HG02870 (cell line): ENCODE data around the gene ROR1.

Experiments used
- ATAC-seq: cut with Tn5 transposase; IDR thresholded peaks from one replicate; pipeline ENCODE4 v1.9.1; 2021; ENCODE audit warnings: mild to moderate bottlenecking, moderate library complexity; ENCODE audit not compliant: unreplicated experiment

The ROR1 gene

DNA sequence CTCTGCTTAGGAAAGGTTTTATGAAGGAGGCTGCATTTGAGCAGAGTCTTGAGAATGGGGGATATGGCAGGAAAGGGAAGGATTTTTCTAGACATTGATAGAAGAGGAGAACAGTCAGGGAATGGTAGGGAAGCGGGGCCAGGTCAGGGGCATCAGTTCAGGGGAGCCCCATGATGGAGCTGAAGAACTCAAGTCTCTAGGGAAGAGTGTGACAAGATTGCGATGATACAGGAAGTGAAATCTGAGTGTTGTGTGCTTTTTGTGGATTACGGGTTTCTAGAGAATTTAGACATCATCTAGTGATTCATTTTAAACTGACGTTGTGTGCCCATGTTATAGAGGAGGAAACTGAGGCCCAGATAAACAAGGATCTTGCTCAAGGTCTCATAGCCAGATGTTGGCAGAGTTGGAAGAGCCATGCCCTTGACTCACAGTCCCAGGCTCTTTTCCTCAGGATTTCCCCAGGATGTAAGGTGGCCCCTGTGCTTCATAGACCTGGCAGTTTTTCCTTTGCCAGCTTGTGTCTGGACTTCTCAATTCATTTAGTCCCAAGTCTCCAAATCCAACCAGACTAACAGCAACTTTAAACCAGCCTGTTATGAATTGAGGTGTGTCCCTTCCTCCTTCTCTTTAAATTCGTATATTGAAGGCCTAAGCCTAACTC, 130.3 kb downstream of the ROR1 start:
- no peak for ATAC-seq

- no peak for ATAC-seq
These were observed 131.0 kb downstream of the ROR1 start for GRCh38 chr1:63904826-63905225.

DNA sequence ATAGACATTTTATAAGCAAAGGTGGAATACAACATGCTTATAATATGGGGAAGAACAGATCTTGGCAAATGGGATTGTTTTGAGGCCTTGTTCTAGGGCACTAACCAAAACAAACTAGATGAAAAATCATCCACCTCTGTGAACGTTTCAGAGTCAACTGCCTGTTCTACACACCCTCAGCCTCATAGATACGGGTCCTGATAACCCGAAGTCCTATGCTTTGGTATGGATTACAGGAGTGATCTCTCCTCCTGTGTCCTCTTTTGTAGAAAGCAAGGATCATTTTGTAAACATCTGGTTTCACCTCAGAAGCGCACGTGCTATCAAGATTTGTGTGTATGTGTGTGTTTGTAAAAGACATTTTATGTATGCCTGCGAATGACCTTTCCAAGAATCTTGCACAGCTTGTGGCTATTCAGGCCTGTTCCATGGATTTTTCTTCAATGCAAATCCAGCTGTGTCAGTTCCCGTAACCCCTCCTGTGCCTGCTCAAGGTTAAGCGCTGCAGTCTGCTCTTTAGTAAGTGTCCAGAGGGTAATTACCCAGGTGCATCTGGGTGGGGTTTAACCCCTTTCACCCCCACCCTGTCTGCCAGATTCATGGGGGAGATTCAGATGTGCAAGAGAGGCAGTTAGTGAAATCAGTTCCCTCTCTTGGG, 132.4 kb downstream of the ROR1 start:
- ATAC-seq = no peak

GRCh38 chr1:63907051-63907450, 133.2 kb downstream of the ROR1 start:
- ATAC-seq = no peak

GRCh38 chr1:63908016-63908415, 134.2 kb downstream of the ROR1 start:
- no peak for ATAC-seq

GRCh38 chr1:63909526-63909925, 135.7 kb downstream of the ROR1 start:
- no peak for ATAC-seq

DNA sequence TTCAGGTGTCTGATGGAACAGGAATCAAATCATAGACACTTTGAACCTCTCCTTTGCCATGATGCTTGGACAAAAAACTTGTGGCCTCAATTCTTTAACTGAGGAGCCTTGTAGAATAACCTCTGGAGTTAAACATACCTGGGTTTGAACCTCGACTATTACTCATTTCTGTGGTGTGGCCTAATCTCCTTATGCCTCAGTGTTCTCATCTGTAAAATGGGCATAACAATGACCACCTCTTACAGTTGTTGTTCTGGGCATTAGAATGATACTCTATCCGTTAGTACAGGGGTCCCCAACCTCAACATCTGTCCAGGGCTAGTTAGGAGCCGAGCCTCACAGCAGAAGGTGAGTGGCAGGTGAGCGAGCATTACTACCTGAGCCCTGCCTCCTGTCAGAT, 137.2 kb downstream of the ROR1 start:
- no peak for ATAC-seq

GRCh38 chr1:63912643-63913042, 138.8 kb downstream of the ROR1 start:
- ATAC-seq = no peak

DNA sequence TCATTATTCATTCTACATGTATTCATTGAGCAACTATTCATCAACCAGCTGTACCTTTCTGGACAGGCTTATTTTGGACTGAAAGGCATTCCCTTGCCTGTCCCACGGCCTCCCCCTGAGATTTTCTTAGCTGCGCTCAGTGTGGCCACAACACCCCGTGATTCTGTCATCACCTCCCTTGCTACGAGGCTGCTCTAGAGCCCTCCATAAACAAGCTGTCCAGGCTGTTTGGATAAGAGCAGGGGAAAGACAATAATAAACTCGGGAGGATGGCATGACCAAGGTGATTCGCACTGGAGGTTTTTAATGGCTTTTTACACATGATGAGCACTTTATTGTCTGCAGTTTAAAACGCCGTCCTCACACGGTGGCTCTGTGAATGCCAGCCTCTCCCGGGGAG, 139.7 kb downstream of the ROR1 start:
- ATAC-seq = no peak

DNA sequence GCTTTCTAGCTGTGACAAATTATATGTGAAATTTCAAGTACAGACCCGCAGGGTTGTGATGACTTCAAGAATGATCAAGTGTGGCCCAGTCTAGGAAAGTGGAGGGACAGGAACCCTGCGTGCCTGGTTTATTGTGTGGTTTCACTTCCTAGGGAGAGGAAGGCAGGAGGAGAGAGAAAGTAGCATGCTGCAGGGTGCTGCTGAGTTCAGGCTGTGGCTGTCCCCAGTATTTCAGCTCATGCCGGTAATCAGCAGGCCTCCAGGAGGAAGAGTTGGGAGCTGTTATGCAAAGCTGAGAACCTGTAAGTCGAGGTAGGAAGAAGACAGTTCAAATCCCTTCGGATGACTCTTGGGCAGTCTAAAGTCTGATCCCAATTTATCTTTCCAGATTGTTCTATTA, 140.4 kb downstream of the ROR1 start:
- no peak for ATAC-seq

- ATAC-seq = no peak
These were observed 140.9 kb downstream of the ROR1 start for GRCh38 chr1:63914706-63915105.

GRCh38 chr1:63915121-63915520, 141.3 kb downstream of the ROR1 start:
- no peak for ATAC-seq

GRCh38 chr1:63916485-63917360, 142.9 kb downstream of the ROR1 start:
- ATAC-seq = no peak

DNA sequence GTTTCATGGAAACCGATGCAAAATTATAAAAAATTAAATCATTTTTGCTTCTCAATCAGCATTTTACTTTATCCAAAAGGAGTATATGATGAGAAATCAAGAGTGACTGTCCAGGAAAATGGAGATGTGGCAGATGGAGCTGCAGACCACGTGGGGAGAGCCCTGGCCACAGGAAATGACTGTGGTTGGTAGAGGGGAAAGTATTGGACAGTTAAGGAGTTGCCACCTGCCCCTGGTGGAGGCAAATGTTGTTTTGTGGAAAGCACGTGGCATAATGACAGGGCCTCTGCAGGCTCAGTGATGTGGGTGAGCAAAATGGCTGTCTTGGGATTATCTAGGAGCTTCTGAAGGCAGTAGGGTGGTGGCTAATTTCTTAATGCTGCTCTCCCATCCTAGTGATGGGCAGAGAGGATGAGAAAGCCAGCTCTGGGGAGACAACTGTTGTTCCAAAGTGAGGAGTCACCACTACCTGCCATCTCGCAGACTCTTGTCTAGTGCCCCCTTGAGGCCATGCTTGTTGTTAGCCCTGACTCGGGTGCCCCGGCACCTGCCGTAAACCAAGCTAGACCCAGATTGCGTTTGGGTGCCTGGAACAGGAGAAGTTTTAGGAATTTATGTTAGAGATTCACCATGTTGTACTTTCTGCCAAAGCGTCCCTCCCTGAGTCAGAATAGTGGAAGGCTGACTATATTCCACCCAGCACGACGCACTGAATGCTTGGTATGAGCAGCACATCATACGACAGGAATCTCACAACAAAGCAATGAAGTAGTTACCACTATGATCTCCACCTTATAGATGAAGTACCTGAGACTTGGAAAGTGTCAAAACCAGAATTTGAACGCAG, 144.0 kb downstream of the ROR1 start:
- ATAC-seq = no peak

GRCh38 chr1:63918418-63918945, 144.7 kb downstream of the ROR1 start:
- ATAC-seq = no peak

DNA sequence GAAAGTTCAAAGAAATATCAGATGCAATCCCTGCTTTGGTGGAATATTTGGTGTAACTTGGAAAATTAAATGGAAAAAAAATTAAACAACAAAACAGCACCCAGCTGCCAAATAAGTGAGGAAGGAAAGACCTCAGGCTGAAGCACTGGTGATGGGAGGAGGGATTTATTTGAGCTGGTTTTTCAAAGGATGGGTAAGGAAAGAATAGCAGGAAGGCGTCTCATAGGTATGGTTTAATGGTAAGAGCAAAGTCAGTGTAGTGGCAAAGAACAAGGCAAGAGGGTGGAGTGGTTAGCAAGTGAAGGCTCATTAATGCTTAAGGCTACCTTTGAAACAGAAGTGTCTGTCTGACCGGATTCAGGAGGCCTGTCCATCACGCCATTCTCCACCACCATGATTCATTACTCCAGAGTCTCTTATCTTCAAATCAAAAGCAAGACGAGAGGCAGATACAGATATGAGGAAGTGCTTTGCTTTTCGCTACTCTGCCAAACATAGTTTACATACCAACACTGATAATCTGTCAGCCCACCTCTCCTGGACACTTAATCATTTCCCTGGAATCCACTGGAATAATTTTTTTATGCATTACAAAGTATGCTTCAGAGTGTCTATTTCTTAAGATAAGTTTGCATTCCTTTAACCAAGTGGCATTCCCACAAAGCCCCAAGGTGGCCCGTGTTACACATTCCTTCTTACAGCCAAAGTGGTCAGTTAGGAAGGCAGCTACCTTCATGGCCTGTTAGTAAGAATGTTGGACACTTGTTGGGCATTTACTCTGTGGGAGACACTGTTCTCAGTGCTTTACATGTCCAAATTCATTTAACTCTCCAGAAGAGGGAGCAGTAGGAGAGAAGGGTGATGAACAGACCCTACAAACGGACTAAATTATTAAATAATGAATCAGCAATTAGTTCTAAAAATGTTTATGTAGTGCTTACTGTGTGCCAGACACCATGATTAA, 146.6 kb downstream of the ROR1 start:
- no peak for ATAC-seq

DNA sequence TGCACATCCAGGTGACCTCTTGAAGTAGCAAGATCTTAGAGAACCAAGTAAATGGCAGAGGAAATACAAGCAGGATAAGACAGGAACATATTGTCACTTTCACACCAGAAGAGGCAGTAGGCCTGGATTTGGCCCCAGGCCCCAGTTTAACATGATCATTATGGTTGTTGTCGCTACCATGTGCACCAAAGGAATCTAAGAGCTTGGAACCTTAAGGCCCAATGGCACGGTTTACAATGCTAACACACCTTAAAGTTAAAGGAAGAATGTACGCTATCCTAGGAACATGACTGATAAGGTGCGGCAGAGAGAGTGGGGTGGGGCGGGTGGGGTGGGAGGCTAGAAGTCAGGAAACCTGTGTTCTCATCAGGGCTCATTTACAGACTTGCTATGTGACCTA, 147.5 kb downstream of the ROR1 start:
- ATAC-seq = no peak

DNA sequence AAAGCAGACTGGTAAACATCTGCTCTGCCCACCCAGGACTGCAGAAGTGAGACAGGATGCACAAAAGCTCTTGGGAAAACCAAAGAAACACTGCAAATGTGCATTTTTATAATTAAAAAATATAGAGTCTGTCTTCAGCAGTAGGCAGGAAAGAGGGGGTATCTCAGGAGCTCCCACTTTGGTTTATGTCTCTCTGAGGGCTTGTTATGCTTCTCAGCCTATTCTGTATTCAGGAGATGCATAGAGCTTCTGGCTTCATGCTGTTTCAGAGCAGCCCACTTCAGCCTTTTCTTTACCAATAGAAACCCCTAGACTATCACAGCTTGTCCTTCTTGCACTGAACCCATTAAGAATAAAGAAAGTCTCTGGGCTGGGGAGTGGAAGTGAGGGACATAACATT, 148.0 kb downstream of the ROR1 start:
- ATAC-seq = no peak

DNA sequence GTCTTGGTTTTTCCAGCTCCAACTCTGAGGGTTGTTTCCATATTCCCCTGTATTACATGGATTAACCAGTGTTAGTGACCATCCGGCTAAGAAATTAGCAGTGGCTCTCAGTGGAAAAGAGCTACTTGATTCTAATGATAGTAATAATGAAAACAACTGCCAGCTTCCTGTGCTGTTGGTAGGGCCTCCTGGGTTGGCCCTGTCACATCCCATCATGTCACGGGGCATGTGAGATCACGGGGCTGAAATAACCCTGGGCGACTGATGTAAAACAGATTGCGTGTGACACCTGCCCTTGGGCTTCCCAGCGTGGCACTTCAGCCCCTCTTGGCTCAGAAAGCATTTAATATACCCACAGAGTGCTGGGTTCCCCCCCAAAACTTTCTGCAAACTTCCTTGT, 149.0 kb downstream of the ROR1 start:
- no peak for ATAC-seq

DNA sequence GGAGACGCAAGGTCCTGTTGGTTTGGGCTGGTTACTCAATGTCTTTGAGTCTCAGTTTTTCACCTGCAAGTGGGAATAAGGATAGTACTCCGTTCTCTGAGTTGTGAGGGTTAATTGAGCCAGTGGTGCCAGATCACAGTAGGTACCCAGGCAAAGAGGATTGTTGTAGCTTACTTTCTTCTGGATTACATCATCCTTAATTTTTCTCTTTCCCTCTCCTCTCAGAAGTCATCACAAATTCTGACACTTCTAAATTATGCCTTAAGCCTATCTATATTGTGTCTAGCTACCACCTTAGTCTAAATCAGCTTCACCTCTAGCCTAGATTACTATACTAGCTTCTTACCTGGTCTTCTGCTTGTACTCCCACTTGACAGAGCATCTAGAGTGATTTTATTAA, 149.5 kb downstream of the ROR1 start:
- ATAC-seq = no peak
